ENCODE measurements around the gene RRM1.

- TF ChIP-seq ZMYM2 (CRISPR knock-in tag; IDR thresholded peaks at IDR 0.05), result no peak
- TF ChIP-seq CTCF (CRISPR knock-in tag; IDR thresholded peaks at IDR 0.05), result no peak
- no peak for TF ChIP-seq ZNF781 (CRISPR knock-in tag; IDR thresholded peaks at IDR 0.05; ENCODE audit: borderline replicate concordance, not compliant biosample characterization)
- TF ChIP-seq SIX4 (CRISPR knock-in tag; IDR thresholded peaks at IDR 0.05), result no peak
- TF ChIP-seq ZFP62 (CRISPR knock-in tag; IDR thresholded peaks at IDR 0.05), result no peak
- TF ChIP-seq ZNF441 (CRISPR knock-in tag; IDR thresholded peaks at IDR 0.05; ENCODE audit: borderline replicate concordance), result no peak
- no peak for TF ChIP-seq JUNB (CRISPR knock-in tag; IDR thresholded peaks at IDR 0.05; ENCODE audit: borderline replicate concordance)
Measured at GRCh38 chr11:4102711-4103110, 8.1 kb downstream of the RRM1 start.

Measured in HepG2 (cell line).